OCI-LY7 (cell line): ENCODE results near the gene ELFN1.

Experiments
- EZH2phosphoT487 ChIP-seq: fragments of 200-600 bp; sonication (generic); IDR thresholded peaks from 2 replicates; pipeline ENCODE4 v1.6.1; 2018; ENCODE audit warnings: low read depth, borderline replicate concordance, mild to moderate bottlenecking, mixed run types, antibody characterized with exemption, low read length, moderate library complexity, mixed read lengths
- TF ChIP-seq, protein P1 (sequence below): fragments of 200-600 bp; sonication (generic); conservative IDR thresholded peaks from 2 replicates; pipeline ENCODE4 v1.5.1; 2014; ENCODE audit warnings: mild to moderate bottlenecking, antibody characterized with exemption, low read length, moderate library complexity, mixed read lengths

DNA sequence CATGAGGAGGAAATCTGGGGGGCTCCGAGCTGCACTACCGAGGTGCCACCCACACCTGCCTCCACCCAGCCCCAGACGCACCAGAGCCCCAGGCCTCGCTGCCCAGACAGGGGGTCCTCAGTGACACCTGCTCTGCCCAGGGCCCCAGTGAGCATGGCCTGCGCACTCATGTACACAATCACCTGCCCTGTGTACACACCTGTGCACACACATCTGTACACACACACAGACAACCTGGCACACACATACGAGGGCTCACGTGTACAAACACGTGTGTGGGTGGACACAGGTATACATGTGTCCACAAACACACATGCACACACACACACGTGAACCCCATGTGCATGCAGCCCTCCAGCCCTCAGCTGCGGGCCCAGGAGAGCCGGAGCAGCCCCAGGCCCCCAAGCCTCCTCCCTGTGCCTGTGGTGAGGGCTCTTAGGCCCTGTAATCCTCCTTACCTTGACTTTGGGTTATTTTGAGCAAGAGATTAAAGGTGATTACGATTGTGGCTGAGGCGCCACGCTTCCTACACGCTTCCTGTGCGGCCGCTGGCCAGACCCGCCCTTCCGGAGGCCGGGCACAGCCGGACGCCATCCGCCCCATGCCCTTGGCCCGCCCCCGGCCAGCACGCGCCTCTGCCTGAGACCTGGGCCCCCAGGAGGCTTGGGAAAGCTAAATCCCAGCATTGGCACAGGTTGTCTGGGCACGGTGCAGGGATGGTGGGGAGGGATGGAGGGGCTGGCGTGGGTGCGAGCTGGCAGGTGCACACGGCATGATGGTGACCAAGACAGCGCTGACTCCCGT, 71.9 kb downstream of the ELFN1 start:
- TF ChIP-seq, protein P1, sequence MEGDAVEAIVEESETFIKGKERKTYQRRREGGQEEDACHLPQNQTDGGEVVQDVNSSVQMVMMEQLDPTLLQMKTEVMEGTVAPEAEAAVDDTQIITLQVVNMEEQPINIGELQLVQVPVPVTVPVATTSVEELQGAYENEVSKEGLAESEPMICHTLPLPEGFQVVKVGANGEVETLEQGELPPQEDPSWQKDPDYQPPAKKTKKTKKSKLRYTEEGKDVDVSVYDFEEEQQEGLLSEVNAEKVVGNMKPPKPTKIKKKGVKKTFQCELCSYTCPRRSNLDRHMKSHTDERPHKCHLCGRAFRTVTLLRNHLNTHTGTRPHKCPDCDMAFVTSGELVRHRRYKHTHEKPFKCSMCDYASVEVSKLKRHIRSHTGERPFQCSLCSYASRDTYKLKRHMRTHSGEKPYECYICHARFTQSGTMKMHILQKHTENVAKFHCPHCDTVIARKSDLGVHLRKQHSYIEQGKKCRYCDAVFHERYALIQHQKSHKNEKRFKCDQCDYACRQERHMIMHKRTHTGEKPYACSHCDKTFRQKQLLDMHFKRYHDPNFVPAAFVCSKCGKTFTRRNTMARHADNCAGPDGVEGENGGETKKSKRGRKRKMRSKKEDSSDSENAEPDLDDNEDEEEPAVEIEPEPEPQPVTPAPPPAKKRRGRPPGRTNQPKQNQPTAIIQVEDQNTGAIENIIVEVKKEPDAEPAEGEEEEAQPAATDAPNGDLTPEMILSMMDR, result no peak
- TF ChIP-seq EZH2phosphoT487, result no peak
